HG02623 (cell line): ENCODE measurements around the gene MAGEC2.

Experiments used
- ATAC-seq: cut with Tn5 transposase; IDR thresholded peaks from one replicate; pipeline ENCODE4 v1.9.1; 2021; ENCODE audit warnings: moderate library complexity; ENCODE audit not compliant: unreplicated experiment

The MAGEC2 gene

GRCh38 chrX:142204522-142205433 is at the start of gene MAGEC2:
MAGEC2 (minus strand) TSS chrX:142205290; CDS start chrX:142203987, 1,303 bp downstream.
- ATAC-seq, result no peak

- ATAC-seq, result no peak
Measured at GRCh38 chrX:142251680-142252079, 46.6 kb upstream of the MAGEC2 start.

- ATAC-seq, result no peak
Measured at GRCh38 chrX:142251202-142251601, 46.1 kb upstream of the MAGEC2 start.

- no peak for ATAC-seq
Measured at GRCh38 chrX:142250502-142250901, 45.4 kb upstream of the MAGEC2 start.

- ATAC-seq, result no peak
Measured at GRCh38 chrX:142249721-142250120, 44.6 kb upstream of the MAGEC2 start.

- no peak for ATAC-seq
Measured at GRCh38 chrX:142244568-142244967, 39.5 kb upstream of the MAGEC2 start.

GRCh38 chrX:142238536-142238935 is 33.4 kb upstream of the MAGEC2 start:
- ATAC-seq, result no peak

- no peak for ATAC-seq
Measured at GRCh38 chrX:142233400-142233799, 28.3 kb upstream of the MAGEC2 start.

- ATAC-seq, result no peak
Measured at GRCh38 chrX:142214081-142214480, 9.0 kb upstream of the MAGEC2 start.

GRCh38 chrX:142201113-142201512 is 4.0 kb downstream of the MAGEC2 start:
- ATAC-seq, result no peak

- no peak for ATAC-seq
Measured at GRCh38 chrX:142186103-142186502, 19.0 kb downstream of the MAGEC2 start.

- no peak for ATAC-seq
Measured at GRCh38 chrX:142184756-142185602, 20.1 kb downstream of the MAGEC2 start.

GRCh38 chrX:142156567-142156966 is 48.5 kb downstream of the MAGEC2 start:
- no peak for ATAC-seq
